ENCODE data around the gene XRCC1.
"Not testable (repeated sequence)": the region's sequence is repeated elsewhere in the genome, so short reads cannot be mapped to it uniquely, and the experiment has no call there.

- not testable (repeated sequence) for TF ChIP-seq CTCF, POLR2A (IDR thresholded peaks at IDR 0.05)
These were observed 11.7 kb upstream of the XRCC1 start for GRCh38 chr19:43587029-43587428.
